ENCODE results near the gene TUBG1.
A peak's percentile ranks its signal among the peaks of the same experiment; 100 is the strongest.

Gene TUBG1

GRCh38 chr17:42585353-42585752 lies 24.1 kb upstream of the TUBG1 start:
- H3K4me3 ChIP-seq (ENCODE audit: low read length), result no peak overlapping the region
- H3K36me3 ChIP-seq (ENCODE audit: control insufficient read depth, low read length), result peaks cover 82% of the 10 kb centered on the region
- H3K27me3 ChIP-seq (ENCODE audit: control insufficient read depth, low read length), result no peaks in the 10 kb centered on the region
- H3K79me2 ChIP-seq (ENCODE audit: control insufficient read depth, low read length), result no peaks in the 10 kb centered on the region
- TF ChIP-seq EZH2phosphoT487 (IDR thresholded peaks at IDR 0.05; ENCODE audit: borderline replicate concordance, low read length), result no peak
- TF ChIP-seq, protein P1, sequence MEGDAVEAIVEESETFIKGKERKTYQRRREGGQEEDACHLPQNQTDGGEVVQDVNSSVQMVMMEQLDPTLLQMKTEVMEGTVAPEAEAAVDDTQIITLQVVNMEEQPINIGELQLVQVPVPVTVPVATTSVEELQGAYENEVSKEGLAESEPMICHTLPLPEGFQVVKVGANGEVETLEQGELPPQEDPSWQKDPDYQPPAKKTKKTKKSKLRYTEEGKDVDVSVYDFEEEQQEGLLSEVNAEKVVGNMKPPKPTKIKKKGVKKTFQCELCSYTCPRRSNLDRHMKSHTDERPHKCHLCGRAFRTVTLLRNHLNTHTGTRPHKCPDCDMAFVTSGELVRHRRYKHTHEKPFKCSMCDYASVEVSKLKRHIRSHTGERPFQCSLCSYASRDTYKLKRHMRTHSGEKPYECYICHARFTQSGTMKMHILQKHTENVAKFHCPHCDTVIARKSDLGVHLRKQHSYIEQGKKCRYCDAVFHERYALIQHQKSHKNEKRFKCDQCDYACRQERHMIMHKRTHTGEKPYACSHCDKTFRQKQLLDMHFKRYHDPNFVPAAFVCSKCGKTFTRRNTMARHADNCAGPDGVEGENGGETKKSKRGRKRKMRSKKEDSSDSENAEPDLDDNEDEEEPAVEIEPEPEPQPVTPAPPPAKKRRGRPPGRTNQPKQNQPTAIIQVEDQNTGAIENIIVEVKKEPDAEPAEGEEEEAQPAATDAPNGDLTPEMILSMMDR (IDR thresholded peaks at IDR 0.05; ENCODE audit: low read depth, low read length, poor library complexity, severe bottlenecking), result no peak
- no peak overlapping the region for H3K27ac ChIP-seq (ENCODE audit: low read depth, low read length)
- H3F3A ChIP-seq (ENCODE audit: control insufficient read depth, insufficient read depth), result peaks cover 5% of the 10 kb centered on the region; the same call in 1 of the 2 replicates
- peaks cover 28% of the 10 kb centered on the region for H3K4me1 ChIP-seq (ENCODE audit: control insufficient read depth, low read length)
- no peaks in the 10 kb centered on the region for H3K9me3 ChIP-seq (ENCODE audit: control insufficient read depth, insufficient read depth, low read length)
- no peaks in the 10 kb centered on the region for H4K20me1 ChIP-seq (ENCODE audit: control insufficient read depth, insufficient read depth, low read depth, low read length)
- H3K9me2 ChIP-seq (replicated peaks; ENCODE audit: control insufficient read depth, low read length), result no peaks in the 10 kb centered on the region
- no peak overlapping the region for H3K4me2 ChIP-seq (ENCODE audit: low read length)

GRCh38 chr17:42586514-42587230 lies 22.8 kb upstream of the TUBG1 start:
- Histone ChIP-seq H3K79me2 (ENCODE audit: control insufficient read depth, low read length) (no peaks in the 10 kb centered on the region), H3K27ac (ENCODE audit: low read depth, low read length) (peak overlapping the region; percentile 56), H3K9me2 (replicated peaks; ENCODE audit: control insufficient read depth, low read length) (no peaks in the 10 kb centered on the region), H4K20me1 (ENCODE audit: control insufficient read depth, insufficient read depth, low read depth, low read length) (no peaks in the 10 kb centered on the region), H3K27me3 (ENCODE audit: control insufficient read depth, low read length) (no peaks in the 10 kb centered on the region), H3F3A (ENCODE audit: control insufficient read depth, insufficient read depth) (peaks cover 5% of the 10 kb centered on the region; the same call in 1 of the 2 replicates), H3K36me3 (ENCODE audit: control insufficient read depth, low read length) (peaks cover 83% of the 10 kb centered on the region), H3K4me2 (ENCODE audit: low read length) (peak overlapping the region; percentile 47), H3K9me3 (ENCODE audit: control insufficient read depth, insufficient read depth, low read length) (no peaks in the 10 kb centered on the region), H3K4me3 (ENCODE audit: low read length) (peak overlapping the region; percentile 7), H3K4me1 (ENCODE audit: control insufficient read depth, low read length) (peaks cover 28% of the 10 kb centered on the region)
- TF ChIP-seq, protein P1 (IDR thresholded peaks at IDR 0.05; ENCODE audit: low read depth, low read length, poor library complexity, severe bottlenecking), result no peak
- no peak for TF ChIP-seq EZH2phosphoT487 (IDR thresholded peaks at IDR 0.05; ENCODE audit: borderline replicate concordance, low read length)

- Histone ChIP-seq H3K4me2 (ENCODE audit: low read length) (no peak overlapping the region), H3K4me3 (ENCODE audit: low read length) (no peak overlapping the region), H3K9me2 (replicated peaks; ENCODE audit: control insufficient read depth, low read length) (no peaks in the 10 kb centered on the region), H3K9me3 (ENCODE audit: control insufficient read depth, insufficient read depth, low read length) (no peaks in the 10 kb centered on the region), H3K27me3 (ENCODE audit: control insufficient read depth, low read length) (no peaks in the 10 kb centered on the region), H3K36me3 (ENCODE audit: control insufficient read depth, low read length) (peaks cover 50% of the 10 kb centered on the region), H3K27ac (ENCODE audit: low read depth, low read length) (no peak overlapping the region), H4K20me1 (ENCODE audit: control insufficient read depth, insufficient read depth, low read depth, low read length) (no peaks in the 10 kb centered on the region), H3K79me2 (ENCODE audit: control insufficient read depth, low read length) (no peaks in the 10 kb centered on the region; the same call in 1 of the 2 replicates), H3K4me1 (ENCODE audit: control insufficient read depth, low read length) (peaks cover 28% of the 10 kb centered on the region), H3F3A (ENCODE audit: control insufficient read depth, insufficient read depth) (peaks cover 5% of the 10 kb centered on the region; the same call in 1 of the 2 replicates)
- TF ChIP-seq, protein P1 (IDR thresholded peaks at IDR 0.05; ENCODE audit: low read depth, low read length, poor library complexity, severe bottlenecking), result no peak
- TF ChIP-seq EZH2phosphoT487 (IDR thresholded peaks at IDR 0.05; ENCODE audit: borderline replicate concordance, low read length), result no peak
Measured at GRCh38 chr17:42590886-42591285, 18.6 kb upstream of the TUBG1 start.

All from DOHH2 (cell line).